HG03280 (cell line): Measurements from ENCODE around the gene ENTREP3.
"Not testable (repeated sequence)": the region's sequence is repeated elsewhere in the genome, so short reads cannot be mapped to it uniquely, and the experiment has no call there.

Experiments used
- ATAC-seq: cut with Tn5 transposase; IDR thresholded peaks from one replicate; pipeline ENCODE4 v1.9.1; 2021; ENCODE audit warnings: mild to moderate bottlenecking, moderate library complexity; ENCODE audit not compliant: unreplicated experiment

ENTREP3 gene

DNA sequence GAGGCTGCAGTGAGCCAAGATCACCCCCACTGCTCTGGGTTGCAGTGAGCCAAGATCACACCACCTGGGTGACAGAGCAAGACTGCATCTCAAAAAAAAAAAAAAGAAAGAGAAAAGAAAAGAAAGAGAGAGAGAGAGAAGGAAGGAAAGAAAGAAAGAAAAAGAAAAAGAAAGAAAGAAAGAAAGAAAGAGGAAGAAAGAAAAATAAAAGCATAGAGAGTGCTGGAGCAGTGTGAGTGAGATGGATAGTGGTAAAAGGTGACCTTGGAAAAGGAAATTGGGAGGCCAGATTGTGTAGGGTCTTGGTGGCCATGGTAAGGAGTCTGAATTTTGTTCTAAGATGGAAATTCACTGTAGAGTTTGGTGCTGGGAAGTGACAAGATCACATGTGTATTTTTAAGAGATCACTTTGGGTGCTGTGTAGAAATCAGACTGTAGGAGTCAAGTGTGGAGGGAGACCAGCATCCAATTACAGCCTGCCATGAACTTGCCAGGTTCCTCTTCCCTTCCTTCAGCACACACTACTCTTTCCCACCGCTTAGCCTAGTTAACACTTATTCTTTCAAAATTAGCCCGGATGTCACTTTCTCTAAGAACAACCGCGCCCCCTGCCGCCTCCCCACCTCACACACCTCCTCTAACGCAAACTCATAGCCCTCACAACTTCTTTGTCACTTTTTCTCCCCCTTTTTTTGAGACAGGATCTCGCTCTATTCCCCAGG is 28.9 kb downstream of the ENTREP3 start:
- peak; percentile 26 for ATAC-seq

DNA sequence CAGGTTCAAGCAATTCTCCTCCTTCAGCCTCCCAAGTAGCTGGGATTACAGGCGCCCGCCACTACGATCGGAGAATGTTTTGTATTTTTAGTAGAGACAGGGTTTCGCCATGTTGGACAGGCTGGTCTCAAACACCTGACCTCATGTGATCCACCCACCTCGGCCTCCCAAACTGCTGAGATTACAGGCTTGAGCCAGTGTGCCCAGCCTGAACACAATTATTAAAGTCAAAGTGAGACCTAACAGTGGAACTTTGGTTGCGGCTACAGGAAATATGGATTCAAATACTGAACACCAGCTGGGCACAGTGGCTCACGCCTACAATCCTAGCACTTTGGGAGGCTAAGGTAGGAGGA is 29.9 kb downstream of the ENTREP3 start:
- not testable (repeated sequence) for ATAC-seq

DNA sequence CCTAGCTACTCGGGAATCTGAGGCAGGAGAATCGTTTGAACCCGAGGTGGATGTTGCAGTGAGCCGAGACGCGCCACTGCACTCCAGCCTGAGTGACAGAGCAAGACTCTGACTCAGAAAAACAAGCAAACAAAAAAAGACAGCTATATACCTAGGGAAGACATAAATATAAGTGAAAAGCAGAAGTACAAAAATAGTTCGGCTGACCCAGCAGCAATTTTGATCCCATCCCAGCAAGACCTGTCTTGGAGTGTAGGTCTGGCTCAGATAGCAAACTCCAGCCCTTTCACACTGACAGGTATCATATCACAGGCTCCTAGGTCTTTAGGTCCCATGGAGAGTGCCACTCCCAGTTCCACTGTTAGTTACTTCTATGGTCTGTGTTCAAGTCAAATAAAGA is 32.2 kb downstream of the ENTREP3 start:
- no peak for ATAC-seq

DNA sequence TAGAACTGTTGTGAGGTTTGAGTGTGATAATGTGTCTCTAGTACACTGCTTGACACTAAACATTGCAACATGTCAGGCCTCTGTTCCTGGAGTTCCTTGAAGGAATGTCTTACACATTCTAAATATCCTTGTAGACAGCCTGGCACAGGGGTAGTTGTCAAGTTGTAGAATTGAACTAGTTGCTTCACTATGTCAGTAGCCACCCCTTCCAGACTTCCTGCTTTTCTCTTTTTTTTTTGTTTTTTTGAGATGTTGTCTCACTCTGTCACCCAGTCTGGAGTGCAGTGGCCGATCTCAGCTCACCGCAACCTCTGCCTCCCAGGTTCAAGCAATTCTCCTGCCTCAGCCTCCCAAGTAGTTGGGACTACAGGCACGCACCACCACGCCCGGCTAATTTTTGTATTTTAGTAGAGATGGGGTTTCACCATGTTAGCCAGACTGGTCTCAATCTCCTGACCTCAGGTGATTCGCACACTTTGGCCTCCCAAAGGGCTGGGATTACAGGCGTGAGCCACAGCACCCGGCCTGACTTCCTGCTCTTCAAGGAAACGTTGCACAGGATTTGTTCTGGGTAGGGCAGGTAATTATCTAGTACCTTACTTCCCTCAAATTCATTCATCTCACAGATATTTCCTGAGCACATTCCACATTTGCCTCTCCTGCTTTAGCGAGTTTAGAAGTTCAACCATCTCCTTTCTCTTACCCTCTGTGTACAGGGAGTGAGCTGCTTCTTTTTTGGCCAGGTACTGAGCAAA is 34.9 kb downstream of the ENTREP3 start:
- not testable (repeated sequence) for ATAC-seq

DNA sequence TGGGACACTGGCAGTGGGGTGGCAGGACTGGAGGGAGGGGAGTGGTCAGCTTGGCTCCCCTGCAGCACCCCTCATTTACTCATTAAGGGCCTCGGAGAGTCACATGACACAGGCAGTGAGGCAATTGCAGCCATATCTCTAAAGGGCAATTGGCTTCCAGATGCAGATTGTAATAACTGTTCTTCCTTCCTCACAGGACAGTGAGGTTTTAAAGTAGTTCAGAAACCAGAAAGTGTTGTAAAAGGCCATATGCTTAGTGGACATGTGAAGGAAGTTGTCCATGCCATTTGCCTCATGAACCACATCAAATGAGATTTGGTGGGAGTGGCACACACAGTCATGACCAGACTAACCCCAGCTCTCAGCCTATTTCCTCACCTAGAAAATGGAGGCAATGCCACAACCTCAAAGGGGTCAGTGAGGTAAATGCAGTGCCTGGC is 35.7 kb downstream of the ENTREP3 start:
- no peak for ATAC-seq

DNA sequence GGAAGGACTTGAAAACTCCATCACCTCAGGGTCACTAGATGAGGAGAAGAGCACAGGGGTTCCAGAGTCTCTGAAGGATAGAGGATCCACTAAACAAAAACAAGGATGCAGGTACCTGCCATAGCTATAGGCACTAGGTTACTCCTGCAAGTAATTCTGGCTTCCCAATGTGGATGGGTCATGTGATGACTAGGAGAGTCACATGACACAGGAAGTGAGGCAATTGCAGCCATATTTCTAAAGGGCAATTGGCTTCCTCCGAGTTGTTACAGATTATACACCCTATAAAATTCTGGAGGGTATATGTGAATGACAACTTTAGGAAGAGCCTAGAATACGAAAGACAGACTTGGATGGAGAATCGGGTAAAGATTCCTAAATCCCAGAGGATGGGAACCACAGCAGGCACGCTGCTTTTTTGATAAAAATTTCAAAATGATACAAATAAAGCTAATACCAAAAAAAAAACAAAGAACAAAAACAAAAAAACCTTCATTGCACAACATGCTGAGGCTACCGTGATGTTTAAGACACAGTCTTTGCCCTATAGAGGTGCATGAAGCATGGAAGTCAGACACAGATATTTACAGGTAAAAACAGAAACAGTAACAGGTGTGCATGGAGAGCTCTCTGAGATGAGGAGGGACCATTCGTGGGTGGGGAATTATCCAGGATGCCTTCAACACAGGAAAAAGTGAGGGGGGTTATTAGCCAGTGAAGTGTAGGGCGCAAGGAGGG is 36.3 kb downstream of the ENTREP3 start:
- no peak for ATAC-seq

DNA sequence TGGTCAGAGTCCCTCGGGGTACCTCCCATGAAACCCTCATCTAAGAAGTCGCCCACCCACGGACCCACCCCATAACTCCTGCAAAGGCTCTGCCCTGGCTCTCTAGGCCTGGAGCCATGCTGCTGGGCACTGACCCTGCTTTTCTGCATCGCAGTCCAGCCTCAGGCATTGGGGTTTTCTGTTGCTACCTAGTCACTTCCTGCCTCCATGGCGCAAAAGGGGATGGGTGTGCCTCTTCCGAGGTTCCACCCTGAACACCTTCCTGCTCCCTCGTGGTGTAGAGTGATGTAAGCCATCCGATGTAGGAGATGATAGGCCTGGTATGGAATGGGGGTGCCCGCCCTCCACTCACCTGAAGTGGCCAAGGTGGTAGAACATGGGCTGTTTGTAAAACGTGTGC is 40.6 kb downstream of the ENTREP3 start:
- not testable (repeated sequence) for ATAC-seq

DNA sequence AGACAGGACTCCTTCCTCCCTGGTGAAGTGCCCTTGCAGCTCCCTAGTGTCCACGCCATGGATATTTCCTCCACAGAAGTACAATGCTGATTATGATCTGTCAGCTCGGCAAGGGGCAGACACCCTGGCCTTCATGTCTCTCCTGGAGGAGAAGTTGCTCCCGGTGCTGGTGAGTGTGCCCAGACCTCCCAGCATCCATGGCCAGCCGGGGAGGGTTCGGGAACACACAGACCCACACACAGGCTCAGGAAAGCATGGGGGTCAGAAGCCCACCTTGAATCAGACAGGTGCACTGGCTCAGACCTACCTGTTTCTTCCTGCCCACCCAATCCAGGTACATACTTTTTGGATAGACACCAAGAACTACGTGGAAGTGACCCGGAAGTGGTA is 43.2 kb downstream of the ENTREP3 start:
- ATAC-seq, result not testable (repeated sequence)

DNA sequence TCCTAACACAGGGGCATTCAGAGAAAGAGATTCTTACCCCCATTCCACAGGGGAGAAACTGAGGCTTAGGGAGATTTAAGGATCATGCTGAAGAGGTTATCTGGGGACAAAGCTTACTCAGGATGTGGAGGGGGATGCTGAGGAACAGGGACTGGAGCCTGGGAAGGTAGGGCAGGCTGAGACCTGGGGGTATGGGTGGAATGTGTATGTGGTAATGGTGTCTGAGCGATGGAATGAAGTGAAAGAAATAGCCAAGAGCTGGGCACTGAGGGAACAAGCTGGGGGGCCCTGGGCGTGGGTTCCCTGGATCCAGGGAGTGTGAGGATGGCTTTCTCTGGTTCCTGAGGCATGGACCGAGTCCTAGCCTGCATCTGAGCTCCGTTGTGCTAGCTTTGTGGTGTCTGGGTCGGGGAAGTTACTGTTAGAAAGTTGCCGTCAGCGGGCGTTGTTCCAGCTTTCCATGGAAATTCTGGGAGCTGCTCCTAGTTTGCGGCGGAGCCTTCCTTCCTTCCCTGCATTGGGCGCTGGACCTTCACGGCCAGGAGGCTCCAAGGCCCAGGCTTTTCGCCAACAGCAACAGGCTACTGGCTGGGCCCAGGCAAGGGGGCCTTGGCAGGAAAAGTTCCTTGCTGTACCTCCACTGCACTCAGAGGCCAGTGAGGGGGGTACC is 43.8 kb downstream of the ENTREP3 start:
- not testable (repeated sequence) for ATAC-seq

DNA sequence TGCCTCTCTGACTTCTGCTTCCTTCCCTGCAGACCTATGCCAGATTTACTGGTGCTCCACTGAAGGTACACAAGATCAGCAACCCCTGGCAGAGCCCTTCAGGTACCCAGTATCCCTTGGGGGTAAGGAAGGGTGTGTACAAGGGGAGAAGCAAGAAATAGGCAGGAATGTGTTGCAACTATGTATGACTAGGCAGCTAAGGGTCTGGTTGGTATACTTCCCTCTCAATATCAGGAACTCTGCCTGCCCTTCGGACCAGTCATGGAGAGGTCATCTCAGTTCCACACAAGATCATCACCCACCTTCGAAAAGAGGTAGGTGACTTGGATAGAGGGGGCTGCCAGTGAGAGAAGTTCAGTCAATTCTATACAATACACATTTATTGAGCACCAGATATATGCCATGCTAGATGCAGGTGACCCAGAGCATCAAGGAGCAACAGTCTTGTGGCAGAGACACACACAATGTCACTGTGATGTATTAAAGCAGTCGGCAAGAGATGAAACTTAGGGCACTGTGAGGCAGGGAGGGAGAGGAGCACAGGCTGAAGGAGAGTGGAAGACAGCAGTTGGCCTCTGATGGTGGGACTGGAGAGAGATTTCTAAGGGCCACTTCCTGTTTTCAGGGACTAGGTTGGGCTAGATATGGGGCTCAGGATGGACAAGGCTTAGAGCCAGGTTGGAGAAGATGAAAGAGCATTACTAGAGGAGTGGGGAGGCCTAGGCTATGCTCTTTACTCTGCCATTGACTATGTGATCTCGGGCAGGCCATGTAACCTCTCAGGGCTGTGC is 44.8 kb downstream of the ENTREP3 start:
- no peak for ATAC-seq

DNA sequence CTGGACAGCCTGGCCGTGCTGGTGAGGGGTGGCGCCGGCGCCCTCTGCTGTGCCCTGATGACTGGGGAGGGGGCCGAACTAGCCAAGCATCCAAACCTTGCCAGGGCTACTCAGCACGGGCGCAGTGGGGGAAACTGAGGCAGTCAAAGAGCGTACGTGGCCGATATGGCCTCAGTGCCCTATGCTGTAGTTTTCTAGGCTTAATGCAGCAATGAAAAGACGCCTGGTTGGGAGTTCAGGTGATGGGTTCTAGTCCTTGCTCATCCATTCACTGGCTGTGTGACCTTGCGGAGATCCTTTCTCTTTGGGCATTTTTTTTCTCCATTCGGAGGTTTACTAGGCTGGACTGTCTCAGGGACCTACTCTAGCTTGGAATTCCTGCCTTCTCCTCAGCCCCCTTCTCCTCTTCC is 46.0 kb downstream of the ENTREP3 start:
- no peak for ATAC-seq

DNA sequence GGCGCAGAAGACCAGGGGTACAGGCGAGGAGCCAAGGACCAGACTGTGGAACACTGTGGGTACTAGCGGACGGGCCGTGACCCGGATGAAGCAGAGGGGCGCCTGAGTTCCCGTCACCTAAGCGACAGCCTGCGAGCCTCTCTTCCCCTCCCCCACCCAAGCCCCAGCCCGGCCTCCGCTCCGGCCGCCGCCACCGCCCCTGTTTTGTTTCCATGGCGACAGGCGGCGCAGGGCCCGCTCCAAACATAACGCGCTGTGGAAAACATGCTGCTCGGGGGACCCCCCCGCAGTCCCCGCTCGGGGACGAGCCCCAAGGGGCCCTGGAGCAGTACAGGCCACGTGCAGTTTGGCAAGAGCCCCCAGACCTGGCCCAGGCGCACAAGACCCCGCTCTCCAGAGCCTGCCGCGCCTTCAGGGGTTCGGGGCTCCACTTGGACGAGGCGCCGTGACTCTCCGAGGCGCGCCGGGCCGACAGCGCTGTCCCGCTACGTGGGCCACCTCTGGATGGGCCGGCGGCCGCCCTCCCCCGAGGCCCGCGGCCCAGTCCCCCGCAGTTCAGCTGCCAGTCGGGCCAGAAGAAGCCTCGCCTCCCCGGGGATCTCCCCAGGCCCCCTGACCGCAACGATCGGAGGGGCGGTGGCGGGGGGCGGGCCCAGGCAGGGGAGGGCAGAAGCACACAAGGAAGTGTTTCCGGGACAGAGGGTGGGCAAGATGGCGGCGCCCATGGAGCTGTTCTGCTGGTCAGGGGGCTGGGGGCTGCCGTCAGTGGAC is 46.6 kb downstream of the ENTREP3 start, which contains the start of gene MTX1:
TSS of gene MTX1 (plus strand) at position 155 of the 771 bp plus-strand sequence. CDS start at position 265, 110 bp downstream.
- ATAC-seq, result peak; percentile 66

DNA sequence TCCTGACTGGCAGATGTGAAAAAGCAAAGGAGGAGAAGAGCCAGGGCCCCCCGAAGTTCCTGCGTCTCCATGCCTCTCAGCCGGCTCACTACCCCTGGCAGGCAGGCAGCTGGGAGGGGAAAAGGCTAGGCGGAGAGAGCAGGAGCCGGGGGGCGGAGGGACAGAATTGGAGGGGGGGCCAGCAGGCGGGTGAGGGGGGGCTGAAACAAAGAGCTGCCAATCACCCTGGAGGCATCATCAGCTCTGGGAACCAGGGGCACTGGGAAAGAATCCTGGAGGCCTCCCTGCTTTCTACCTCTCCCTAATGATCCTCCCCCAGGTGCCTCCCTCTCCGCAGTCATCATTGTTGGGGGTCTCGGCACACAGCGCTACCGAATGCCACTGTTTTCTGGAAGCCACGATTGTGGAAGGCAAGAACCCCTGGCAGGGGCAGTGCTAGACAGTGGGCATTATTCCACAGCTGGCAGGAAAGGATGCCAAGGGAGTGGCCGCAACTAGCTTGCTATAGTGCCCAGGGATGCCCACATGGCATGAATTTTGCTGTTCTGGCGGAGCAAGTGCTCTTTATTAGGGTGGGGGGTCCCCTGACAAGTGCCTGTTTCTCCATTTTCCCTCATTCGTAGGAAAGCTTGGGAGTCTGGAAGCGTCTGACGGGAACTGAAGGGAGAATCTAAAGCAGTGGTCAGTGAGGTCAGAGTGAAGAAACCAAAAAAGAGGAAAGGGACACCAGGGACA is 47.3 kb downstream of the ENTREP3 start, which contains the start of gene THBS3:
TSS of gene THBS3 (minus strand) at position 92 of the 735 bp plus-strand sequence. CDS start at position 71, 21 bp downstream.
- ATAC-seq, result no peak

DNA sequence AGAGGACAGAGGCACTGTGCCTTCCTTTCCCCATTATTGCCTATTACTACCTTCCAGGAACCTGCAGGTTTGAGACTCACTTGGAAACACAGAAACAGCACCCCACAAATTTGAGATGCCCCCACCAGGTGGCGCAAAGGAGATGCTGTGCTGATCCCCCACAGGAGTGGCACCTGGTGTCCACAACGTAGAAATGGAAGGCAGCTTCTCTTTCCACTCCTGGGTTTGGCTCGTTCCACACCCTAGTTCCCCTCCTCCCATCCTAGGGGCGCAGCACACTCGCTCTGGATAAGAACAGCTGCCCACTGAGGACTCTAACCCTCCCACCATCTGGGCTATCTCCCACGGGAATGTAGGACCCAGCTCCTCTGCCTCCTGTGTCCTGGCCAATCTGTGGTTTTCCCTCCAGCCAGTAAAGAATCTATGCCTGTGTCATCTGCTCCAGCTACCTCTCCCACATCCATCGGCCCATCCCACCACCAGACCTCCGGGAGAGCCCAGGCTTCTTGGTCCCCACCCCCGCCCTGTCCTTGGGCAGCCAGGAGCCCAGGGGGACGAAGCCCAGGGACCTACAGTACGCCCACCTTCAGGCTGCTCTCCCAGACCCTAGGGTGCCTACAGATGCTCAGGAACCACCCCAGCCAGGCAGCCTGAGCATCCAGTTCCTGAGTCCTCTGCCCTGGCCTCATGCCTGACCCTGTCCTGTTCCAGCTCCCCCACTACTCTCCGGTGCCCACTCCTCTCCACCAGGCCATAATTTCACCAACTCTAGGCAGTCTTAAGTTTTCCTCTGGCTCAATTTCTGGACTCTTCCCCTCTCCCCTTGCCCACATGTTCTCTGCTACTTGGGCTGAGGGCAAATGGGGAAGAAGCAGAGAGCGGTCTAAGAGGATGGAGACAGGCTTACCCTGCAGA is 48.1 kb downstream of the ENTREP3 start:
- peak; percentile 30 for ATAC-seq

DNA sequence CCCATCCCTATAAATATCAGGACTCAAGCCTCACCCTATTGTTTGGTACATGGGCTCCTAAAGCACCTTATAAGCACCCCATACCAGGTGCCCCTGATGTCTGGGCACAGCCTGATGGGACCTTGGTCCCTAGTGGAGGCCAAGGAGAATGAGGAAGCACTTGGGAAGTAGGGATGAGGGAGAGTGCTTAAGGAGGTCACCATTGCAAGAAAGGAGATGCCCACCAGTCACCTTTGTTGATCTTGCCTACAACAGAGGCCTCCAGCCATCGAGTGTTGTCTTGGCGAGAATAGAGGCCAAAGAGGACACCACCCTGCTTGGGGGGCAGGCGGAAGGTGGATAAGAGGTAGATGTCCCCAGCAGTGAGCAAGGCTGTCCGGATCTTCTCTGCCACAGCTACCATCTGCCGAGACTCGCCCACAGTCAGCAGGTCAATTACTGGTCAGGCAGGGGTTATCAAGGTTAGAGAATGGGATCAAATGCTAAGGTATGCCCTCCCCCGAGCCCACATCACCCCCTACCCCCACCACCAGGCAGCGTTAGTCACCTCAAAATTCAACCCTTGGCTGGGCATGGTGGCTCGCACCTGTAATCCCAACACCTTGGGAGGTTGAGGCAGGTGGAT is 49.2 kb downstream of the ENTREP3 start:
- ATAC-seq, result no peak

DNA sequence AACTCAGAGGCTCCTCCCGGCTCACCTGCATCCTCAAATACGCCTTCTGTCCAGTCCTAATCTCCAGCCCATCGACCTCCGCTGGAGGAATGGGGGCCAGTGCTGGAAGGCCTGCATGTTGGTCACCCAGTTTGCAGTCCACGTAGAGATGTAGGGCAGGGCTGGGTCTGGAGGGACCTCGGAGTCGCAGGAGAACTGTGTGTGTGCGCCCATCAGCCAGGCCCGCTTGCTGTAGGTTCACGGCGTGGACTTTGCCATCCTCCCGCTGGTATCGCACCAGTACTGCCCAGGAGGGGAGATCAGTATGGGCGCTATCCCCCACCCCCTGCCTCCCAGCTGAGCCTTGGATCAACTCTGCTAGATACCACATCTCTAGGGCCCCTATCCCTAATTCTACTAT is 50.2 kb downstream of the ENTREP3 start:
- ATAC-seq, result no peak
